CD4-positive, alpha-beta T cell treated with Interleukin-17A for 1 hour (primary cell): ENCODE data around the gene TIMM9.
A peak's percentile ranks its signal among the peaks of the same experiment; 100 is the strongest.
"Not testable (repeated sequence)": the region's sequence is repeated elsewhere in the genome, so short reads cannot be mapped to it uniquely, and the experiment has no call there.

Experiments used
- DNase-seq: peaks from one replicate; pipeline ENCODE4 v3.0.0-alpha.2; 2020

Gene TIMM9, protein sequence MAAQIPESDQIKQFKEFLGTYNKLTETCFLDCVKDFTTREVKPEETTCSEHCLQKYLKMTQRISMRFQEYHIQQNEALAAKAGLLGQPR

DNA sequence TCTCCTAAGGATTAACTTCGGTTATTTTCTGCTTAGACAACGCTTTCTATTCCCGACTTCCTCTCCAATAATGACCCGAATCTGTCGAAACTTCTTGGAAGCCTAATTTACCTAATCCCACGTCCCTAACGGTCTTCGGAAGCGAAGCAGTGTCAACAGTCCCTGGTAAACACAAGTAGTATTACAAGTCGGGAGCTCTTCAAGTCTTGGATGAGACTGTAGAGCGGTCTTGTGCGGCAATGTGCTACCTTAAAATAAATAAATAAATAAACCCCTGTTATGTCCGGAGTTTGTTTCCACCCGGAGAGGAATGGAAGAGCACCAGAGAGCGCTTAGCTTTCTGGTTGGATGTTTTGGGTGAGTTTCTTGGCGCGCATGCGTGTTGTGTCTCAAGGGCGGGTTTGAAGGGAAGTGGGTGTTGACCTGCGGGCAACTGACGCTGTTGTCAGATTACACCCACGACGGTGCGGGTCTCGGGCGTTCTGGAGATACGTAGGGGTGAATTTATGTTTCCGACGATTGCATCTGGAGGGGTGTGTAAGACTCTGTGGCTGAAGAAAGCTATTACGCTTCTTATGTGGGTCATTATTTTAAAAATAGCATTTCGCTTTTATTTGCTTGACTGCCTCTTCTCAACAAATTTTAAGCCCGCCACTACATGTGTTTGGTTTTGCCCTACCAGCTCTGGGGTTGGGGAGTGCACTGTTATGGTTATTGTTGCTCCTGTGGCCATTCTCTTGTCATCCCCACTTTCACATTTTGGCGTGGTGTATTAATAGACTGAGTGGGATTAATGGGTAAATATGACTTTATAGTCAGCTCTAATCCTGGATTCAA lies at the start of gene TIMM9, which contains the start of gene KIAA0586:
Gene TIMM9, minus strand, starts transcription at position 251 of the 837 bp plus-strand sequence. CDS start 15,586 bp downstream, outside the sequence.
Gene KIAA0586, plus strand, starts transcription at position 439 of the 837 bp plus-strand sequence. CDS start 546 bp downstream, outside the sequence.
- DNase-seq: peak; percentile 99

DNA sequence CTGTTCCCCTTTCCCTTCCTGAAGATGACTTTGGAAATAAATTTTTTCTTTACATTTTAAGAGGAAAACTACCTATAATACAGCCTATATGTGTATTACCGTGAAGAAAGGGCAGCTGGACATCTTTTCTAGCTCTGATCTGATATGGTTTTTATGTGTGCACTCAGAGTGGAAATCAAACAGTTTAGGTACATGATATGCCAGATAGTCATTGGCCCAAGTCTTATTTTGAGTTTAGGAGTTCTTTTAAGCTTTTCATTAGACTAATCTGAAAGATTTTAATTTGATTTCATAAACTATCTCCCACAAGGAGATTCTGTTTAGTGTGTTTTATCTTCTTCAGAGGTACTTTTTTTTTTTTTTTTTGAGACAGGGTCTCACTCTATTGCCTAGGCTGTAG lies 49.0 kb upstream of the TIMM9 start:
- no peak for DNase-seq

DNA sequence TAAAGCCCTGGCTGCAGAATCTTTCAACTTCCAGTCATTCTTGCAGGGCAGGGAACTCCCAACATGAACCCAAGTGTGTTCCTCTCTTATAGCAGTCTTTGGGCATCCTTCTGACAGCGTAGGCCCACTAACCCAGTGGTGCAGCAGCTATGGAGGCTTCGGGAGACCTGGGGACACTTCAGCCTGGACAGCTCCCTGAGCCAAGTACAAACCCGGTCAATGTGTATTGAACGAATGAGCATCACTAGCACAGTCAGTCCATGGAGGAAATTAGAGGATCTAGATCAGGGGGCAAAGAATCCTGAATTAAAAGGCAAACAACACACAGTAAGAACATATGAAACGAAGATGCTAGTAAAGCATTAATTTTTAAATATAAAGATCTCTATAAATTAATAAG lies 42.0 kb upstream of the TIMM9 start:
- no peak for DNase-seq

DNA sequence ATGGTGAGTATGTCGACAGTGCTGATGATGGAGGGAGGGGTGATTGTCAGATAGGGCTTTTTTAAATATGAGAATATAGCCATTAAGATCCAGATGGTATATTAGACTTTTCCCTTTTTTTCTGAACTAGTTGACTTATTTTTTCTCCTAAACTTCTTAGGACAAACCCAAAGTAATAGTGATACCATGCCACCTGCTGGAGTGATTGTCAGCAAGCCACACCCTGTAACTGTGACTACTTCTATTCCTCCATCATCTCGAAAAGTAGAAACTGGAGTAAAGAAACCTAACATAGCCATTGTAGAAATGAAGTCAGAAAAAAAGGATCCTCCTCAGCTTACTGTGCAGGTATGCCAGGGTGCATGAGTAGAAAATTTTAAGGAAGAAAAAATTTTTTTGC lies 40.2 kb upstream of the TIMM9 start:
- no peak for DNase-seq

DNA sequence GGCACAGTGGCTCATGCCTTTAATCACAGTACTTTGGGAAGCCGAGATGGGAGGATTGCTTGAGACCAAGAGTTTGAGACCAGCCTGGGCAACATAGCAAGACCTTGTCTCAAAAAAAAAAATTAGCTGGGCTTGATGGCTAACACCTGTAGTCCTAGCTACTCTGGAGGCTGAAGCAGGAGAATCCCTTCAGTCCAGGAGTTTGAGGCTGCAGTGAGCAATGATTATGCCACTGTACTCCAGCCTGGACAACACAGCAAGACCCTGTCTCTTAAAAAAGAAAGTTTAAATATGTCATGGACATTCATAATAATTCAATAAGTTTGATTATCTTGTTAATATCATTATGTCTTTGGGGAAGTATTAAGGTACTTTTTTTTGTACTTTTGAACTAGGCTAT lies 39.1 kb upstream of the TIMM9 start:
- no peak for DNase-seq

DNA sequence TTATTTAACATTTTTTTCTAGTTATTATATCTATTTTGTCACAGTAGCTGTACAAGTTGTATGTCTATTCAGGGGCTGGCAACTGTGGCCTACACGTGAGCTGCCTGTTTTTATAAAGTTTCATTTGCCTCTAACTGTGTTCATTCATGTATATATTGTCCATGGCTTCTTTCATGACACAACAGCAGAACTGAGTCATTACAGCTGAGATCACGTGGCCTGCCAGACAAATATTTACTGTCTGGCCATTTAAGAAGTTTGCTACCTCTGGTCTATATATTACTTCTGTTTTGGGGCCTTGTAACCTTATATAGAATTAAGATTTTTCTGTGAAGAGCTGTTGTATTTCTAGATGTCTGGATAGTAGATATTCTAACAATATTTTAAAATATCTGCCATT lies 38.1 kb upstream of the TIMM9 start:
- DNase-seq: no peak

DNA sequence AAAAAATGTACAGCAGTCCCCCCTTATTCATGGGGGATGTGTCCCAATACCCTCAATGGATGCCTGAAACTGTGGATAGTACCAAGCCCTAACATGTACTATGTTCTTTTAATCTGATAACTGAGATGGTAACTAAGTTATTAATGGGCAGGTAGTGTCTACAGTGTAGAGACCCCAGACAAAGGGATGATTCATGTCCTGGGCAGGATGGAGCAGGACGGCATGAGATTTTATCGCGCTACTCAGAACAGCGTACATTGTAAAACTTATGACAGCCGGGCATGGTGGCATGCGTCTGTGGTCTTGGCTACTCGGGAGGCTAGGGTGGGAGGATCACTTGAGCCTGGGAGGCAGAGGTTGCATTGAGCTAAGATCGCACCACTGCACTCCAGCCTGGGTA lies 37.3 kb upstream of the TIMM9 start:
- DNase-seq: no peak

DNA sequence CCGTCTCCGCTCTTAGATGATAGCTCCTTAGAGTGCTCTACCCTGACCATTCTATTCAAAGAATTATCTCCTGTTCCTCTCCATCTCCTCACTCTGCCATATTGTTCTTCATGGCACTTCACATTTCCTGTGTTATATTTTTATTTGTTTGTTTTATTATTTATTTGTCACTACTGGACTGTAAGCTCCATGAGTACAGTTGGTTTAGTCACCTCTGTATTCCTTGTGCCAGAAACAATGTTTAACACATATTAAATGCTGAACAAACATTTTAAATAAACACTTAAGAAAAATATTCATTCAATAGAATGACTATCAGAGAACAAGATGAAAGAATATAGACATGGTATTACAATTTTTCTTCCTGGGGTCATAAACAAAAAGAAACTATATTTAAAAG lies 35.8 kb upstream of the TIMM9 start:
- DNase-seq: no peak

DNA sequence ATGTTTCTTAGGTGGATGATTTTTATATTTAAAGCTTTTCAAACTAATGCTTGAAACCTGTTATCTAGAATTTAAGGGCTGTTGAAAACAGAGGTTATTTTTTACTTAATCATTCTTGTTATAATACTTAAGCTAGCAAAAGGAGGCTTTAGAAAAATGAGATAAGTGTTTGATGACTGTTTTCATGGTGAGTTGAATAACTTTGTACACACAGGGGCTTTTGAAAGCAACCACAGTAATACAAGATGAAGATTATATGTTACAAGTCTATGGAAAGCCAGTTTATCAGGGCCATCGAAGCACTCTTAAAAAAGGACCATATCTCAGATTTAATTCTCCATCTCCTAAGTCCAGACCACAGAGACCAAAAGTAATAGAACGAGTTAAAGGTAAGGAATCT lies 33.4 kb upstream of the TIMM9 start:
- no peak for DNase-seq

DNA sequence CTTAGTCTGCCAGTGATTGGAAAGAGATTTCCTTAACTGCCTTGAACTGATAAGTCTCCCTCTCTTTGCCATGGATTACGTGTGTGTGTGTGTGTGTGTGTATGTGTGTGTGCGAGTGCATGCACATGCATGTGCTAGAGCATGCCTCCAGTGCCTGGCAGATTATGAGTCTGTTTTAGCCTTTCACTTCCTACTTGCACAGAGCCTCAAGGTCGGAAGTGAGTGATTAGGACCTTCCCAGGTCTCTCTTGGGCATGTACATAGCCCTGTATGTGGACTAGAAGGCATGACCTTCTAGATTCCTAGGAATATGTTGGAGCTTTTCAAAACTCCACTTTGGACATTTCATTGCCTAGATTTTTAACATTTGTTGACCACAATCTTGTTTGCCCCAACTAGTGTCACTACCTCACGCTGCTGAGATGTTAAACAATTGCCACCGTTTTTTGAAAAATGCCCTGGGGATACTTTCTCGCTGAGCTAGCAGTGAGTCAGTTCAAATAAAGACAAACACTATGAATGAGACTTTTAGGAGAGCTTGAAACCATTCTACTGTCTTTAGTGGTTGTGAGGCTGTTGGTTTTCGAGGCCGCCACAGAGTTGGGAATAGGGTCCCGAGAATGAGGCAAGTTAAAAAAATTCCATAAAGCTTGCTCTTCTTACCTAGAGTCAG lies 28.4 kb upstream of the TIMM9 start:
- DNase-seq: no peak

DNA sequence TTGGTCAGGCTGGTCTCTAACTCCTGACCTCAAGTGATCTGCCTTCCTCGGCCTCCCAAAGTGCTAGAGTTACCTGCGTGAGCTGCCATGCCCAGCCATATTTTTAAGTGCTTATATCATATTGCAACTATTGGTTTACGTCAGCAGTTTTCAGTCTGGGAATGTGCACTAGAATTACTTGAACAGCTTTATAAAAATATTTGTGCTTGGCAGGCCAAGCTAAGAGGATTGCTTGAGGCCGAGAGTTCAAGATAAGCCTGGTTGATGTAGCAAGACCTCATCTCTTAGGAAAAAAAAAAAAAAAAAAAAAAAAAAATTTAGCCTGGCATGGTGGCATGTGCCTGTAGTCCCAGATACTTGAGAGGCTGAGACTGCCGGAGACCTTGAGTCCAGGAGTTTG lies 17.3 kb upstream of the TIMM9 start:
- DNase-seq: no peak

DNA sequence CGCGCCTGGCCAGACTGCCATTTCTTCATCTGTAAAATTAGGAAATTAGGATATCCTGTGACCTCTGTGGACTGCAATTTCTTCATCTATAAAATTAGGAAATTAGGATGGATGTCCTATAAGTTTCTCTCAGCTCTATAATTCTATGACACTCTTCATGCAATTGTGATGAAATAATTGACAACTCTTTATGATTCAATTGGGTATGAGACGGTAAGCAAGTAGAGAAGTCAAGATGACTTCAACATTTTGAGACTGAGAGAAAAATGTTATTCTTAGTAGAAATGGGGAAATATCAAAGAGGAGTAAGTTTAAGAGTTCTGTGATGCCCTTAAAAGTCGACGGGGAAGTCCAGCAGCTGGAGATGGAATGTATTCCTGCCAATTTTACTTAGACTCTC lies 12.1 kb upstream of the TIMM9 start:
- DNase-seq: no peak

DNA sequence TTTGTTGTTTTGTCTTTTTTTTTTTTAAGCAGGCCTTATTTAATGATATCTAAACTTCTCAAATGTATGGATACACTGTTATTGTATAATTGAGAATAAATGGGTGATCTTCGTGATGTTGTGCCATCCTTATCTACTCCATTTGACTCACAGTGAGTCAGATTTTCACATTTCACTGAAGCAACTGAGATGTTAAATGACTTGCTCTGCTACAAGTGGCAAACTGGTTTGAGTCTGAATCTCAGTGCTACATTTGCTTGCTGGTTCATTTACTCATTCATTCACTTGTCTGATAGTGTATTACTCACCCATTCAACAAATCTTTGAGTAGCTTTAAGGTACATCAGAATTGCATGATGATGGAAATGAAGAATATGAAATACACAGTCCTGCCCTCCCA lies 2.8 kb upstream of the TIMM9 start:
- no peak for DNase-seq

DNA sequence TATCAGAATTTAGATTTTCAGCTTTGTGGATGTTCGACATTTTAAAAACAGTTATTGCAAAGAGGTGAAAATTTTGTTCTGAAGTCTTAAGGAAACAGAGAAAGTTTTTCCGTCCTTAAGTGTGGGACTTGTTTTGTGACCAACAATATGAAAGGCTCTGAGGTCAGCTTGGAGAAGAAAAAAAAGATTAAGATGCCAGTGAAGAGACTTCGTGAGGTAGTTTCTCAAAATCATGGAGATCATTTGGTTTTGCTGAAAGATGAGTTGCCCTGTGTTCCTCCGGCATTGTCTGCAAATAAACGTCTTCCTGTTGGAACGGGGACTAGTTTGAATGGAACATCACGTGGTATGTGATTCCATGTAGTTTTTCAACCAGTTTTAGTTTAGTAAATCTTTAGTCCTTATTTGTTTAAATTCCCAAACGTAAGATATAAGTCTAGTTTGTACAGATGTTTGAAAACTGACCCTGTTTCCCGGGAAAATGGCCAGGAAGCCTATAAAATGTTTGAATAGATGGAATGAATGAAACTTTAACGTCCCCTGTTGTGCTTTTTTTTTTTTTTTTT lies 870 bp upstream of the TIMM9 start:
- DNase-seq: peak; percentile 46

DNA sequence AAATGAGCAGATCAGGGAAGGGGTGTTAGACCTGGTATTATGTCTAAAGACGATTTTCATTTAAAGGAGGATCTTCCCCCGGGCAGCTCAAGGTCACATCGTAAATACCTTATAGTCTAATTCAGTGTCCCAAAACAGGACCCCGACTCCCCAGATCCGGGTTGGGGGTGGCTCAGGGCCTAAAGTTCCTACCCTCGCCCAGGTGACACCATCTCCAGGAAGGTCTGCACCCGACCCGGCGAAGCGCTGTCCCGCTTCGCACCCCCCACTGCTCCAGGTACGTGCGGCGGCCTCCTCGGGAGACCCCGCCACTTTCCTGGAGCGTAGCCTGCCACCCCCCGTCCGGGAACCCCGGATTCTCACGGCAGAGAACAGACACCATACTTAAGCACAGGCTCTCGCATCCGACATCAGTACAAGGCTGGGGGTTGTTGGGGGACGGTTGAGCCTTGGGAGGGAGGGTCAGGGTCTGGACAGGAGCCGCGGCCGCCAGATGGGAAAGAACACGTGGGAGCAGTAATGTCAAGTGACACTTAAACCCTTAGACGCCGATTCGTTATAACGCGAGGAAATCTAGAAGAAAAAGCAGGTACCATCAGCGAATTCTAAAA lies 556 bp downstream of the TIMM9 start:
- no peak for DNase-seq

DNA sequence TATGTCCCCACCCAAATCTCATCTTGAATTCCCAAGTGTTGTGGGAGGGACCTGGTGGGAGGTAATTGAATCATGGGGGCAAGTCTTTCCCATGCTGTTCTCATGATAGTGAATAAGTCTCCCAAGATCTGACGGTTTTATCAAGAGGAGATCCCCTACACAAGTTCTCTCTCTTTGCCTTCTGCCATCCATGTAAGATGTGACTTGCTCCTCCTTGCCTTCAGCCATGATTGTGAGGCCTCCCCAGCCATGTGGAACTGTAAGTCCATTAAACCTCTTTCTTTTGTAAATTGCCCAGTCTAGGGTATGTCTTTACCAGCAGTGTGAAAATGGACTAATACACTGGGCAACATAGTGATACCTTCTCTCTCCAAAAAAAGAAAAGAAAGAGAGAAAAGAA lies 10.4 kb downstream of the TIMM9 start:
- DNase-seq: not testable (repeated sequence)

DNA sequence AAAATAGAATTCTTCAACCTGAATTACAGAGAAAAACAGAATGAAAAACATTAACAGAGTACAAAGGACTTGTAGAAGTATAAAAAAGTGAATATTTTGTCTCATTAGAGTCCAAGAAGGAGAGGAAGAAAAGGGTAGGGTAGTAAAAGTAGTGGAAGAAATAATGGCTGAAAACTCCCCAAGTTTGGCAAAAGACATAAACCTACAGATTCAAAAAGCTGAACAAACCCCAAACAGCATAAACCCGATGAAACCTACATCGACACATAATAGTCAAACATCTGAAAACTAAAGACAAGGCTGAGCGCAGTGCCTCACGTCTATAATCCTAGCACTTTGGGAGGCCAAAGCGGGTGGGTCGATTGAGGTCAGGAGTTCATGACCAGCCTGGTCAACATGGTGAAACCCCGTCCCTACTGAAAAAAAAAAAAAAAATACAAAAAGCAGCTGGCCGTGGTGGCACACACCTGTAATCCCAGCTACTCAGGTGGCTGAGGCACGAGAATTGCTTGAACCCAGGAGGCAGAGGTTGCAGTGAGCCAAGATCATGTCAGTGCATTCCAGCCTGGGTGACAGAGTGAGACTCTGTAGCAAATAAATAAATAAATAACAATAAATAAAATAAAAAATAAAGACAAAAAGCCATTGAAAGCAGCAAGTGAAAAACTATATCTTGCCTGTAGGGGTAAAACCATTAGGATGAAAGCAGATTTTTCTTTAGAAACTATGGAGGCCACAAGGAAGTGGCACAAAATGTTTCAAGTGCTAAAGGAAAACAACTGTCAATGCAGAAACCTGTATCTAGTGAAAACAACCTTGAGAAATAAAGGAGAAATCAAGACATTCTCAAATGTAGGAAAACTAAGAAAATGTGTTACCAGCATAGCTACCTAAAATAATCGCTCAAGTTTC lies 11.4 kb downstream of the TIMM9 start:
- DNase-seq: no peak

DNA sequence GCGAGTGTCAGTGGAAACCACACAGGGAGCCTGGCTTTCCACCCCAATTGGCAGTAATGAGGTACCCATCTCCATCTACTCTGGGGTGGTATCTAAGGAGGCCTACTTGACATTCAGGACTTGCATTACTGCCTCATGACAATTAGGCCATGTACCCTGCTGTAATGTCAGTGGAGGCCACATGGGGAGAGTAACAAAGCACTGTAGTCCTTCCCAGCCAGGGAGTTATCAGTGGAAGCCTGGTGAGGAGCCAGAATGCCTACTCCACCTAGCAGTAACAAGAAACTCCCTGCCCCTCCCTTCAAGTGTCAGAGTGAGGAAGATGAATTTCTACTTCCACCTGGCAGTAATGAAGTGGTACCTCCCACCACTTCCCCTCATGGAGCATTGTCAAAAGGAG lies 12.5 kb downstream of the TIMM9 start:
- DNase-seq: no peak

DNA sequence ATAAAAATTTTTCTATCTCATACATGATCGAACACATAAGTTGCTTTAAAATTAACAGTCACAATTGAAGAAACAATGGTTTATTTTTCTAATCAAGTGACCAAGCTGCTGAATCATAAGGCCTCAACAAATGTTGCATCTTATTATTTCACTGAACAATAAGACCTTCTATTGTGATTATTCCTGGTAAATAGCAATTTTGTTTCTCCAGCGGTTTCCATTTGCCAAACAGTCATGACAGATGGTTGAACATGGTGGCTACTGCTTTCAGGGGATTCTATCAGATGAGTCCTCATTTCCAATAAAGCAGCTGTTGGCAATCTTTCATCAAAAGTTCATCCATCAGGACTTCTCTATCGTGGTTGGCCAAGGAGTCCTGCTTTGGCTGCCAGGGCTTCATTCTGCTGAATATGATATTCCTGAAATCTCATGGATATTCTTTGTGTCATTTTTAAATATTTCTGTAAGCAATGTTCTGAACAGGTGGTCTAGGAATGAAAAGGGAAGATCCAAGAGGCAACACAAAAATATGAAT lies 18.6 kb downstream of the TIMM9 start:
- no peak for DNase-seq

DNA sequence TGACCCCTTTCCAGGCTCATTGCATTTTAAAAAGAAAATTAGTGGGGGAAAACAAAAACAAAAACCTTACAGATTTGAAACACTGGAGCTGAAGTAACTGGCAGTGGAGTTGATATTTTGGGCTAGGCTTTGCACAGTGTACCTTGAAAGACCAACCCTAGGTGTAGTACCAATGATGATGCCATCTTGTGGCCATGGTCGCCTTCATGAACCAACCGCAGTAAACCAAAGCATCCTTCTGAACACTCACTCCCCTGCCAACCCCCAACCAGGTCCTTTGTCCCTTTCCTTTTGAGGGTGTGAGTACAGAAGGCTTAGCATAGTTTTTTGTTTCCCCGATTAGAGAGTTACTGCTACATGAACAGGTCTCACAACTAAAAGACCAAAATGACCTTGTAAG lies 25.7 kb downstream of the TIMM9 start:
- DNase-seq: peak; percentile 16

DNA sequence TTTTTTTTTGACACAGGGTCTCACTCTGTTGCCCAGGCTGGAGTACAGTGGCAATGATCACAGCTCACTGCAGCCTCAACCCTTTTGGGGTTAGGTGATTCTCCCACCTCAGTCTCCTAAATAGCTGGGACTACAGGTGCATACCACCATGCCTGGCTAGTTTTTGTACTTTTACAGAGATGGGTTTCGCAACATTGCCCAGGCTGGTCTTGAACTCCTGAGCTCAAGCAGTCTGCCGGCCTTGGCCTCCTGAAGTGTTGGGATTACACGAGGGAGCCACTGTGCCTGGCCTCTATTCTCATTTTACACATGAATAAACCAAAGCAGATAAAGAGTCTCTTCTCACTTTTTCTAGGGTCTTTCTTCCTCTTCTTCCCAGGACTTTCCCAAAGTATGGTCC lies 28.4 kb downstream of the TIMM9 start:
- DNase-seq: no peak

DNA sequence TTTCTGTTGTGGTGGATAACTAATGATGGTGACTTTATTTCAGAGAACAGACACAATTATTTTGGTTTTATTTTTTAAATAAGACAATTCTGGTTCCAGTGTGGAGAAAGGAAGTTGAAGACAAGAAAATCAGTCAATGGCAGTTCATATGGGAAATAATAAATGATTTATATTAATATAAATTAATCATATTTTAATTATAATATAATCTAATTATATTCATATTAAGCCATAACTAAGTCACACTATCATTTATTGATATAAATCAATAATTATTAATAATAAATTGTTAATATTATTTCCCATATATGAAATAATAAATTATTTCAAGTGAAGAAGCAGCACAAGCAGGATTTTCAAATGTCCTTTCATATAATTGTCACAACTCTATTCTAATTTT lies 28.8 kb downstream of the TIMM9 start:
- no peak for DNase-seq
